Measurements from ENCODE around the gene TMOD2.
"Not testable (repeated sequence)": the region's sequence is repeated elsewhere in the genome, so short reads cannot be mapped to it uniquely, and the experiment has no call there.

The TMOD2 gene

DNA sequence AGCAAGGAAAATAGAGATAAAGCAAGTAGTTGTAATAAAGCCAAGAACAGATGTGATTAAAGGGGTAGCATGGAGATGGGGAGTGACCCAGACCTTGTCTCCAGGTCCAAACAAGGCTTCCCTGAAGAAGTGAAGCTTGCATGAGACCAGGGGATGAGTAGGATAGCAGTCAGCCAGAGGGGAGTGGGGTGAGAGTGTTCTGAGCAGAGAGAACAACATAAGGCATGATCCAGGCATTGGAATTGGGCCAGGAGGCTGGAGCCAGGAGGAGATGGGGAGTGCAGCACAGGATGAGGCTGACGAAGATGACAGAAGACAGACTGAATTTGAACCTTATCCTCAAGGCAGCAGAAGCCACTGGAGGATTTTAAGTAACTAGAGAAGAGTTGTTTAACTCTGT is 7.2 kb downstream of the TMOD2 start:
- in situ Hi-C loops (cut with HindIII; ENCODE audit: low pct_ligation_motif_present, low pct_unique_long_range_greater_than_20kb, low sequenced_read_pairs) = loop anchor here (25.0 kb wide), 1 partner anchor 96 kb away; no protein-coding TSS in a partner anchor
- no peak for DNase-seq

DNA sequence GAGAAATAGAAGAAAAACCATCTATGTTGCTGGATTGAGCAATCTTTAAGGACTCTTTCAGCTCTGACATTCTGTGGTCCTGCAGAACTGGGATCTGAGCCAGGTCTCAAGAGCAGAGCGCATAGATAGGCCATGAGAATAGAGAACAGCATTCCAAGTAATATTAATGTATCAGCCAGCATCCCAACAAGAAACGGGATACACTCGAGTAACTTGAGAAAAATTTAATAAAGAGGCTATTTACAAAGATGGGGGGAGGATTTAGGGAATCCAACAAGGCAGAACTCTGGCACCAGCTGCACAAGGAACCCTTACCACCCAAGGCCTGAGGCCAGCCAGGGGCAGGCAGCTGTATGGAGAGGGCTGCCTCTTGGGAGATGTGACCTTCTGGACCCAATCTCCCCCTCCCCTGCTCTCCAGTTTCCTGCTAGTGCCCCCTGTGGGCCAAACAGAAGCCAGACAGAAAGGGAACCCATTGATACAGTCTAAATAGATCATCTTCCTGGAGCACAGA is 8.2 kb downstream of the TMOD2 start:
- DNase-seq = peak; percentile 9
- in situ Hi-C loops (cut with HindIII; ENCODE audit: low pct_ligation_motif_present, low pct_unique_long_range_greater_than_20kb, low sequenced_read_pairs) = loop anchor here (25.0 kb wide), 1 partner anchor 97 kb away; no protein-coding TSS in a partner anchor

DNA sequence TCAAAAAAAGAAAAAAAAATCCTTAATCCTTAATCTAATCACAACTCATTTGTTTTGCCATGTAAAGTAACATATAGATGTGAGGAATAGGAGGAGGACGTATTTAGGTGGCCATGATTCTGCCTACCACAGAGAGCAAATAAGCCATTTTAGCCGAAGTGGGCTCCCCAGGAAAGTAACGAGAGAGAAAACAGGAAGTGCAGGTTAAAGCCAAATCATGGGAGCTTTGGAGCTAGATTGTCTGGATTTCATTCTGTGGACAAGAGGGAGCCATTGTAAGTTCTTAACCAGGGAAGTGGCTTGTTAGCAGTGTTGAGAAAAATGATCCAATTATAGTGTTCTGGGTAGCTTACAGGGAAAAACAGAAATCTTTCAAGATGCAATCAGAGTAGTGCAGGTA is 9.4 kb downstream of the TMOD2 start:
- in situ Hi-C loops (cut with HindIII; ENCODE audit: low pct_ligation_motif_present, low pct_unique_long_range_greater_than_20kb, low sequenced_read_pairs) = loop anchor here (25.0 kb wide), 1 partner anchor 99 kb away; no protein-coding TSS in a partner anchor
- DNase-seq = no peak

DNA sequence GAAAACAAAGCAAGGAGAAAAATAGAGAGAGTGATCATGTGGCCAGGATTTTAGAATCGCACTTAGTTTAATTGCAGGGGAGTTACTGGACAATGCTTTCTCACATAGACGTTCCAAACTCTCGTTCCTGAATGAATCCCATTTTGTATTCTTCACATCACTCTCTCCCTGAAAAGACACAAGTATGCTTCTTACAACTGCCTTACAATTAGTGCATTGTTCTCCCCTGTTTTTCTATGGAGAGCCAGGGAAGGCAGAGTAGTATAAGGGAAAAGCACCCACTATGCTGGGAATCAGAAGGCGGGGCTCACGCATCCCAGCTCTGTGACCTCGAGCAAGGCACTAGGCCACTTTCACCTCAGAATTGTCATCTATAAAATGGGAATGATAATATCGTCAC is 14.4 kb downstream of the TMOD2 start:
- DNase-seq = no peak
- in situ Hi-C loops (cut with HindIII; ENCODE audit: low pct_ligation_motif_present, low pct_unique_long_range_greater_than_20kb, low sequenced_read_pairs) = loop anchor here (25.0 kb wide), 1 partner anchor 103 kb away; no protein-coding TSS in a partner anchor

DNA sequence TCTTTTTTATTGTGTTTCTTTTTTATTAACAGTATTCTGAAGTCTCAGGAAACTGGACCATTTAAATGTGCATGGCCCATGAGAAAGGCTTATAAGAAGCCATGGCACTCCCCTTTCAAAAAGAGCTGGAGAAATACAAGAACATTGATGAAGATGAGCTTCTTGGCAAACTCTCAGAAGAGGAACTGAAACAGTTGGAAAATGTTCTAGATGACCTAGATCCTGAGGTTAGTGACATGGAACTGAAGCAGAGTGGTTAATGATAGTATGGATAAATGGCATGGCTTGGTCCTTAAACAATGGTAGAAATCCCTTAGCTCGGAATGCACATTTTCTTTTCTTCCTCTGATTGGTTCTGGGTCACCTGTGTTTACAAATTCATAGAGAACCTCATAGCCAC is 14.9 kb downstream of the TMOD2 start:
- no peak for DNase-seq
- in situ Hi-C loops (cut with HindIII; ENCODE audit: low pct_ligation_motif_present, low pct_unique_long_range_greater_than_20kb, low sequenced_read_pairs) = loop anchor here (25.0 kb wide), 1 partner anchor 104 kb away; no protein-coding TSS in a partner anchor

DNA sequence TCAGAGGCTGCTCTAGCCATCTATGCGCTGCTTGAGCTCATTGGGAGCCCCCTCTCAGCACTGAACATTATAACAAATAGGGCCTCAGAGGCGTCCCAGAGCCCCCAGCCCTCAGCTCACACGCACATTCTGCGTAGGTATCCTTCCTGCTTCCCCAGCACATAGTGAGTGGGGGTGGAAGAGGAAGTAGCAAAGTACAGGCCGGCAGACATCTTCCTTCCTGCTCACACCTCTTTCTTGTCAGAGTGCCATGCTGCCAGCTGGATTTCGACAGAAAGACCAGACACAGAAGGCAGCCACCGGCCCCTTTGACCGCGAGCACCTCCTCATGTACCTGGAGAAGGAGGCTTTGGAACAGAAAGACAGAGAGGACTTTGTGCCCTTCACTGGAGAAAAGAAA is 16.6 kb downstream of the TMOD2 start:
- no peak for DNase-seq
- in situ Hi-C loops (cut with HindIII; ENCODE audit: low pct_ligation_motif_present, low pct_unique_long_range_greater_than_20kb, low sequenced_read_pairs) = loop anchor here (25.0 kb wide), 1 partner anchor 106 kb away; no protein-coding TSS in a partner anchor

DNA sequence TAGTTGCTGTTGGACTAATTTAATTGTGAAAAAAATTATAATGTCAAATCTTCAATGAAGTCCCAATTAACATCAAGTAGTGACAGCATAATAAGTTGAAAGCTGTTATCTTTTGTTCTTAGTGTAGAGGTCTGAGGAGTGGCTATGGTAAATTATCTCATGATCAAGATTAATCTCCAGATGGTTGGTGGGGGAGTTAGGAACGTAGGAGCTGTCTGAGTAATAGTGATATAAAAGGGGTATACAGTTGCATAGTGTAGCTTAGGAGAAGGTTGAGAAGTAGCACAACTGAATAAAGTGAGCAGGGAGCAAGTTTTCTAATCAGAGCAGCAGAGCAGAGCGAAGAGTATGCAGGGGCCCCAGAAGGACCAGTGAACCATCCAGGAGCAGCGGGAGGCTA is 19.5 kb downstream of the TMOD2 start:
- in situ Hi-C loops (cut with HindIII; ENCODE audit: low pct_ligation_motif_present, low pct_unique_long_range_greater_than_20kb, low sequenced_read_pairs) = loop anchor here (25.0 kb wide), 1 partner anchor 109 kb away; no protein-coding TSS in a partner anchor
- no peak for DNase-seq

DNA sequence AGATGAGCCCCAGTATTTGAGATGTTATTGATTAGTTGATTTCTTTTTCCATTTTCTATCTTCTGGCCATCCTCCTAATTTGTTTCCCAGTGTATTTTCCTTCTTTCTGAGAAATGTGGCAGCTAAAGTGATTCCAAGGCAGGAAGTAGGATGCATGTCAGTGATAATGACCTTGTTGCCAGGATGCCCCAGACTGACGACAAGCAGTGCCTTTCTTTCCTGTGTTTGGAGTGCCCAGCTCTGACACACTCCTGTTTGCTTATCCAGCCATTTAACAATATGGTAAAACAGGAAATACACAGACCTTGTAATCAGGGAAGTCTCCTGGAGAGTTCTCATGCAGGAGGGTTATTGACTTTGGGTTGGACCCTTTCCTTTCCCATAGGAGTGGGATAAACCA is 20.4 kb downstream of the TMOD2 start:
- no peak for DNase-seq
- in situ Hi-C loops (cut with HindIII; ENCODE audit: low pct_ligation_motif_present, low pct_unique_long_range_greater_than_20kb, low sequenced_read_pairs) = loop anchor here (25.0 kb wide), 1 partner anchor 109 kb away; no protein-coding TSS in a partner anchor

DNA sequence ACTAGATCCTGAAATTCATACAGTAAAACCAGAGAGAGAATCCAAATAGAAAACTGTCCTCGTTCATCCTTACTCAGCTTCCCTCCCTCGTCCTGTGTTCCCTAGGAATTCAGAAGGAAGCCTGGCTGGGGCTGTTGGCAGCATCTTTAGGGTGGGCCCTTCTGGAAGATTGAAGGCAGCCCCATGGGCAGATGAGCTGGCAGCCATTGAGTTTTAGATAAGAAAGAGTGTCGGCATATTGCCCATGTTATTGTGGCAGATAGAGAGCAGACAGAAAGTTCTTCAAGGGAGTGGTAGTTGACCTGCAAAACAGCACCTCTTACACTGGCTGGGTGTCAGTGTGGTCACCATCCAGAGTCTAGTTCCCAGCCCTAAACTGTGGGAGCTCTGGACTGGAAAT is 23.5 kb downstream of the TMOD2 start:
- DNase-seq = no peak
- in situ Hi-C loops (cut with HindIII; ENCODE audit: low pct_ligation_motif_present, low pct_unique_long_range_greater_than_20kb, low sequenced_read_pairs) = loop anchor here (25.0 kb wide), 1 partner anchor 113 kb away; no protein-coding TSS in a partner anchor

DNA sequence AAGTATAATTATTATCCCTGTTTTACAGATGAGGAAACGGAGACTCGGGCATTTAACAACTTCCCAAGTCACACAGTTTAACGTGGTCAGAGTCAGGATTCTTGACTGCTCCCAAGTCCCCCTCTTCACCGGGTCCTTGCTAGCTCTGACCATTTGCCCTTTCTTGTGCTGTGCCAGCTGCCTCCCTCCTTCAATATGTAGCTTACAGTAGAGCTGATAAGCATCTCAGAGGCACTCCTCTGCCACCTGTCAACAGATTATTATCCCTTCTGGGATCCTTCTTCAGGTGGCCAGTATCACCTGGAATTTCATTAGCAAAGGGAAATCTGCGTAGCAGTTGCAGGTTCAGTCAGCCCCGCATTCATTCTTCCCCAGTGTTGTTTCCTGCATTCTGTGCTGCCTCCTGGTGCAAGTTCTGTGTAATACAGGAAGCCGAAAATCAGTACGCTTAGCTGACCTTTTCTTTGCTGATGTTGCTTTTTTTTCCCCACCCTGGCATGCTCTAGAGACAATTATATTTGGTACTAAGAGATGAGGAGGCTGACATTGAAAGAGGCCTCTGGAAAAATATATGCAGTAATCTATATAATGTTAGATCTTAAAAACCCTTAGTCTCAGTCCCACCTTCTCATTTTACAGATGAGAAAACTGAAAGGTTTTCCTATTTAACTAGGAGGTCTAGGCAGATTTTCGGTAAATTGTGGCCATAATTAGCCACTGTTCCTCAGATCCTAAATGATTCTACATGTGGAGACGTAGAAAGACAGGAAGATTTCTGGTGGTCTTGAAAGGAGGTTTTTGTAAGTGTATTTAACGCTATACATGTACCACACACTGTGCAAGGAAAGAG is 24.8 kb downstream of the TMOD2 start:
- in situ Hi-C loops (cut with HindIII; ENCODE audit: low pct_ligation_motif_present, low pct_unique_long_range_greater_than_20kb, low sequenced_read_pairs) = no loop called here
- peak; percentile 52 for DNase-seq

DNA sequence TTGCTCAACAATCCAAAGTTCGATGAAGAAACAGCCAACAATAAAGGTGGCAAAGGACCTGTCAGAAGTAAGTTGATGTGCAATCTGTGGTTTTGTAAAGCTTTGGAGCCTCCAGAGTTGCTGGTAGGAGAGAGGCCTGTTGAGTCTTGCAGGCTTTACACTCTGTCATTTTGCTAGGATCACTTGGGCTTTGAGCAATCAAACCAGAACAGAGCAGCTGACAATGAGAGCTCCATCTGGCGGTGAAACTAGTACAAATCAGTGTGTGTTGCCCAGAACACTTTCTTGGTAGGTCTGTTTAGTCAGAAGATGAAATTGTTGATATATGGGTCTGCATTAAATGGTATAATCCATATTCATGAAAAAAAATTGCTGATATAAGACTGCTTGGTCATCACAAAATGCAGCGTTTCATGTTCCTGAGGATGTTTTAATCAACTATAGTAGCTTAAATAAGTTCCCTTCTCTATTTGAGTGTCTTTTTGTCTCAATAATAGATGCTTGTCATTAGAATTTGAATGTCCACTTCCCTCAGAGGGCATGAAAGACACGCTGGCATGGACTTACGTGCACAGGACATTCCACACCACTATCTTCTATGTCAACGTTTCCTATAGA is 25.7 kb downstream of the TMOD2 start:
- peak; percentile 64 for DNase-seq
- in situ Hi-C loops (cut with HindIII; ENCODE audit: low pct_ligation_motif_present, low pct_unique_long_range_greater_than_20kb, low sequenced_read_pairs) = no loop called here

DNA sequence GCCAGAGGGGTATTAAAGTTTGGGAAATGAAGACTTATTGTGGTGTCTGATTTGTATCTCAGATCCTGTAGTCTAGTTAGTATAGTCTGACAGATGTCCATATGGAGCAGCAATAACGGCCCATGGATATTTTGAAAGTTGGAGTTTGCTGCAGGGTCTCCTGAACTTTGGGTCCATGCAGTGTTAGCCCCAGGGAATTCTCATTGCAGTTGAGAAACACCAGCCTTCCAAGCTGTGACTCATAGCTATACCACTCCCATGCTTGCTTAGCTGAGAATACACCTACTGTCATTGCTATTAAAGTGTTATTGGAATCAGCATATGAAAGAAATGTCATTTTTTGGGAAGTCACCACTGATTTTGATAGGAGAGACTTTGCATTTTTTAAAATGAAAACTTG is 29.2 kb downstream of the TMOD2 start:
- no peak for DNase-seq
- in situ Hi-C loops (cut with HindIII; ENCODE audit: low pct_ligation_motif_present, low pct_unique_long_range_greater_than_20kb, low sequenced_read_pairs) = no loop called here

DNA sequence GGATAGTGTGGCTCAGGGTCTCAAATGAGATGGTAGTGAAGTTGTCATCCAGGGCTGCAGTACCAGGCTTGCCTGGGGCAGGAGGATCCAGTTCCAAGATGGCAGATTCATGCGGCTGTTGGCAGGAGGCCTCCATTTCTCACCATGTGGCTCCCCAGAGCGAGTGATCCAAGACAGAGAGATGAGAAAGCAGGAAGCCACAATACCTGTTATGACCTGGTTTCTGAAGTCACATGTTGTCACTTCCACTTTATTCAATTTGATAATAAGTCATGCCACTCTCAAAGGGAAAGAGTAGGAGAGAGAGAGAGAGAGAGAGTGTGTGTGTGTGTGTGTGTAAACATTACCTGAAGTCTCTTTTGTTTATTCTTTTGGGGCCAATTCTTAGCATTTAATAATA is 30.1 kb downstream of the TMOD2 start:
- in situ Hi-C loops (cut with HindIII; ENCODE audit: low pct_ligation_motif_present, low pct_unique_long_range_greater_than_20kb, low sequenced_read_pairs) = no loop called here
- DNase-seq = no peak

DNA sequence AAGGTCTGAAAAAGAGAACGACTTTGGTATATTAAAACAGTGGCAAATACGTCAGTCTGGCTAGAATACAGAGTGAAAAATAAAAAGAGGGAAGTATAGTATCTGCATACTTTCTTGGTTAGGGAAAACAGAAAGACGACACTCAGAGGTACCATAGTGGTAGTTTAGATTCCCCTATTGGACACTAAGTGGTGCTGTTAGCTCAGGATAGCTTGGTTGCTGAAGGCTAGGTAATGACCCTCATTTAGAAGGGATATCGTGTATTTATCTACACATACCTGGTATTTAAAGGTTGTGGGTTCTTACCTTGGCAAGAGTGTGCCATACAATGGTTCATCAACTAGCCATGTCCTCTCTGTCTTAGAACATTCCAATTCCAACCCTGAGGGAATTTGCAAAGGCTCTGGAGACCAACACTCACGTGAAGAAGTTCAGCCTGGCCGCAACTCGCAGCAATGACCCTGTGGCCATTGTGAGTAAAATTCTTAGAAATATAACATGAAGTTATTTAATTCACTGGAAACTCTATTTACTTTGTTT is 31.0 kb downstream of the TMOD2 start:
- DNase-seq = peak; percentile 21
- in situ Hi-C loops (cut with HindIII; ENCODE audit: low pct_ligation_motif_present, low pct_unique_long_range_greater_than_20kb, low sequenced_read_pairs) = no loop called here

DNA sequence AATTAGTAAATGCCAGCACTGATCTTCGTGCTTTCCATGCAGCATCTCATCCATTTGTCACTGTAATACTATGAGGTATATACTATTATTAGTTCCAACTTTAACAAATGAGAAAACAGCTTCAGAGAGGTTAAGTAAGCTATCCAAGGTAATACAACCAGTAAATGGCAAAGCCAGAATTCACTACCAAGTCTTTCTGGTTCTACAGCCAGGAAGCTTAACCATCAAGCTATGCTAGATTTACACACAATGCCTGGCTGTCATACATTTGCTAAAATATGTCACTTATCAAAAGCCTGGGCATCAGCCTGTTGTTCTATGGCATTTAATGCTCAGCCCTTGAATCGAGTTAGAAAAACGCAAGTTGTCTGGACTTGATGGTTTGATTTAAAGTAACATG is 32.6 kb downstream of the TMOD2 start:
- no peak for DNase-seq
- in situ Hi-C loops (cut with HindIII; ENCODE audit: low pct_ligation_motif_present, low pct_unique_long_range_greater_than_20kb, low sequenced_read_pairs) = no loop called here

DNA sequence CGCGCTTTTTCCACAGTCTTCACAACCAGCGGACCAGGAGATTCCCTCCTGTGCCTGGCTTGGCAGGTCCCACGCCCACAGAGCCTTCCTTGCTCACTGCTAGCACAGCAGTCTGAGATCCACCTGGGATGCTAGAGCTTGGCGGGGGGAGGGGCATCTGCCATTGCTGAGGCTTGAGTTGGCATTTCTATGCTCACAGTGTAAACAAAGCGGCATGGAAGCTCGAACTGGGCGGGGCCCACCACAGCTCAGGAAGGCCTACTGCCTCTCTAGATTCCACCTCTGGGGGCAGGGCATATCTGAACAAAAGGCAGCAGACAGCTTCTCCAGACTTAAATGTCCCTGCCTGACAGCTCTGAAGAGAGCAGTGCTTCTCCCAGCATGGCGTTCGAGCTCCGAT is 35.7 kb downstream of the TMOD2 start:
- DNase-seq; in situ Hi-C loops (cut with HindIII; ENCODE audit: low pct_ligation_motif_present, low pct_unique_long_range_greater_than_20kb, low sequenced_read_pairs): not testable (repeated sequence)

DNA sequence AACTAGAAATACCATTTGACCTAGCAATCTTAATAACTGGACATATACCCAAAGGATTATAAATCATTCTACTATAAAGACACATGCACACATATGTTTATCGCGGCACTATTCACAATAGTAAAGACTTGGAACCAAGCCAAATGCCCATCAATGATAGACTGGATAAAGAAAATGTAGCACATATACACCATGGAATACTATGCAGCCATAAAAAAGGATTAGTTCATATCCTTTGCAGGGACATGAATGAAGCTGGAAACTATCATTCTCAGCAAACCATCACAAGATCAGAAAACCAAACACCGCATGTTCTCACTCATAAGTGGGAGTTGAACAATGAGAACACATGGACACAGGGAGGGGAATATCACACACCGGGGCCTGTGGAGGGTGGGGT is 41.1 kb downstream of the TMOD2 start:
- DNase-seq; in situ Hi-C loops (cut with HindIII; ENCODE audit: low pct_ligation_motif_present, low pct_unique_long_range_greater_than_20kb, low sequenced_read_pairs): not testable (repeated sequence)

DNA sequence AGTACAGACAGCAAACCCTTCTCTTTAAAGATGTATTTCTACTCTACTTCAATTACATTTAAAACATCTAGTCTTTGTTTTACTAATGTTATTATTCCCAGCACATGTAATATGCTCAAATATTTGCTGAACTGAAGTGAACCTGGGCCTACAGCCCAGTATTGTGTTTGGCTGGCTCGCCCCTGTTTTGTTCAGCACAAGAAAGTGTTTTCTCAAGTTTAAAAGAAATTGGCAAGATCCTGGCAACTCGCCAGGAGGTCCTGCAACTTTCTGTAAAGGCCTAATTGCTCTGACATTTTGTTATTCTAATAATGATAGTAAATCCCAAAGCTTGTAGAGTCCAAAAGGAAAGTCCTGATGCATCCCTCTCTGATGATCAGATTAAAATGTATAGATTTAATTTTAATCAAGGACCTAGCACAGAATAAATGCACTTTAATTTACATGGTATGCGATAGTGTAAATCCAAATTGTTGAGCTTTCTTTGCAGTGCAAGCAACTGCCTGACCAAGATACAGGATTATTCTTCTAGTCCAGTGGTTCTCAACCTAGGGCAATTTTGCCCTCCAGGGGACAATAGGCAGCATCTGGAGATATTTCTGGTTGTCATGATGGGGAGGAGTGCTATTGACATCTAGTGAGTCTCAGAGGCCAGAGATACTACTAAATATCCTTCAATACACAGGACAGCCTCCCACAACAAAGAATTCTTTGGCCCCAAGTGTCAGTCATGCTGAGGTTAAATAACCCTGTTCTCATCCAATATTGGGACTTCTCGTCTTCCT is 42.3 kb downstream of the TMOD2 start:
- no peak for DNase-seq
- in situ Hi-C loops (cut with HindIII; ENCODE audit: low pct_ligation_motif_present, low pct_unique_long_range_greater_than_20kb, low sequenced_read_pairs) = no loop called here

Data from ACHN (cell line).